ENCODE results near the gene ADRA2C.

ADRA2C gene

DNA sequence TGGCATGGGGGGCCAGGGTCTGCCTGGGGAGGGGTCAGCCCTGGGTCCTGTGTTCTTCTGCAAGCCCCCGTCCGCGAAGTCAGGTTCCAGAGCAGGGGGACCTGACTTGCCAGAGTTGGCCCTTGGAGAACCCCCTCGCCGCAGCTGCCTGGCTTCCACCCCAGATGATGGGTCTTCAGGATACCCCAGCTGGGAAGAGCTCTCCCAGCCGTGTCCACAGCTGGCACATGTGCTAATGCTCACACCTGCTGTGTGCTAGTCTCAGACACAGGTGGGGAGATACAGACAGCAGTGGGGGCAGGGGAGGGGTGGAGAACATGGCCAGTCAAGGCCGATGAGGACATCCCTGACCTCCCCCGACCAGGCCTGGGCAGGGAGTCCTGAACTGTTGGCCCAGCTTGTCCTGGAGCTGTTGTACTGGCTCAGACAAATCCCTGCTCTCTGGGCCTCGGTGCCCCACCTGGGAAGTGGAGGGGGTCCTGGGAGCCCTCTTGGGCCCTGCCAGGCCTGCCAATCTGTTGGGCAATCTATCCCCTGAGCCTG lies 3.5 kb downstream of the ADRA2C start:
- peaks cover 15 to 61% (median 22%) of the 10 kb centered on the region in 11 experiments; a peak in 21 of 22 replicates for H3K27me3 ChIP-seq

DNA sequence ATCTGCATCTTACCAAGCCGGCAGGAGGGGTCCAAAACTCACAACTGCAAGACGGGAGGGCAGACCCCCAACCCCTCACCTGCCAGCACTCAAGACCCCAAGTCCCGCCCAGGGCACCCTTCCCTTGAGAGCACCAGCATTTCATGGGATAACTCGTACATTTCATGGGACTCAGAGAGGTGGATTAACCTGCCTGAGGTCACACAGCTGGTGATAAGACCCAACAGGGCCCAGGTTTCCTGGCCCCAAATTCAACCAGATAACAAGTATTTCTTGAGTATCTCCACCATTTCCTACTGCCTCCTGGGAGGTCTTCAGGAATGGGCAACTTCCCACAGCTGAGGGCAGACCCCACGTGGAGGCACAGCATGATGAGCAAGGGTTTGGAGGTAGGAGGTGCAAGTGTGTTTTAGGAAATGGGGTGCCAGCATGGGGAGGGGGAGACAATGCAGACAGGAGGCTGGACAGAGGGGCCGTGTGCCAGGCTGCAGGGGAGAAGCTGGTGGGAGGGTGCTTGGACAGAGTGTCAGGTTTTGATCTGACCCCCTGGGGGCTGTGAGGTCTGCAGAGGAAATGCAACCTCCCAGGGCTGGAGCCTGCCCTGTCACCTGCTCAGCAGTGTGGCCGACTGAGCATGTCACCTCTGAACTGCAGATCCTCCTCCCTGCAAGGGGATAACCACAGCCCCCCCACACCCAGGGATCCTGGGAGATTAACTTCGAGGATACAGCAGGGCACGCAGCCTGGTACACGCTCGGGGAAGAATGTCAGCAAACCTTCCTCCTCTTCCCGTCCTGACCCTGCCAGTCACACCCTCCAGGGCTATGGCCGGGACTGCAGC lies 4.4 kb downstream of the ADRA2C start:
- peaks cover 18 to 72% (median 67%) of the 10 kb centered on the region in 10 experiments for H3K4me1 ChIP-seq
- TF ChIP-seq Cebpa-rat (IDR thresholded peaks at IDR 0.05), result no peak
- H3K4me2 ChIP-seq, result peak overlapping the region; percentile 9 to 94 (median 89); a peak in 19 of 22 replicates
- no peaks in the 10 kb centered on the region for H3K9me3 ChIP-seq (replicated peaks in 1 of 11)
- H4K20me1 ChIP-seq, result peaks cover 0 to 57% (median 26%) of the 10 kb centered on the region in 11 experiments; a peak in 14 of 22 replicates
- H3K4me3 ChIP-seq, result no peak overlapping the region
- no peak overlapping the region; a peak in 1 of 22 replicates for H3K27ac ChIP-seq
- no peaks in the 10 kb centered on the region for H3K36me3 ChIP-seq
- H3K9ac ChIP-seq, result peak overlapping the region in 4 of 11 experiments; percentile 15 to 41 (median 28); a peak in 4 of 22 replicates
- peaks cover 8 to 54% (median 14%) of the 10 kb centered on the region in 11 experiments; a peak in 19 of 22 replicates for H3K27me3 ChIP-seq

More for the DNA sequence above, 3.5 kb downstream of the ADRA2C start:
- peaks cover 0 to 65% (median 30%) of the 10 kb centered on the region in 11 experiments; a peak in 15 of 22 replicates for H4K20me1 ChIP-seq
- H3K4me2 ChIP-seq, result peak overlapping the region in 10 of 11 experiments; percentile 66 to 94 (median 90); a peak in 19 of 22 replicates
- H3K9me3 ChIP-seq (replicated peaks in 1 of 11), result no peaks in the 10 kb centered on the region
- H3K9ac ChIP-seq, result peak overlapping the region in 5 of 11 experiments; percentile 12 to 57 (median 35); a peak in 5 of 22 replicates
- H3K36me3 ChIP-seq, result no peaks in the 10 kb centered on the region
- no peak overlapping the region for H3K4me3 ChIP-seq
- H3K4me1 ChIP-seq, result peaks cover 18 to 80% (median 73%) of the 10 kb centered on the region in 10 experiments
- TF ChIP-seq Cebpa-rat (IDR thresholded peaks at IDR 0.05), result no peak
- H3K27ac ChIP-seq, result peak overlapping the region in 4 of 11 experiments; percentile 39 to 68 (median 53); a peak in 5 of 22 replicates

DNA sequence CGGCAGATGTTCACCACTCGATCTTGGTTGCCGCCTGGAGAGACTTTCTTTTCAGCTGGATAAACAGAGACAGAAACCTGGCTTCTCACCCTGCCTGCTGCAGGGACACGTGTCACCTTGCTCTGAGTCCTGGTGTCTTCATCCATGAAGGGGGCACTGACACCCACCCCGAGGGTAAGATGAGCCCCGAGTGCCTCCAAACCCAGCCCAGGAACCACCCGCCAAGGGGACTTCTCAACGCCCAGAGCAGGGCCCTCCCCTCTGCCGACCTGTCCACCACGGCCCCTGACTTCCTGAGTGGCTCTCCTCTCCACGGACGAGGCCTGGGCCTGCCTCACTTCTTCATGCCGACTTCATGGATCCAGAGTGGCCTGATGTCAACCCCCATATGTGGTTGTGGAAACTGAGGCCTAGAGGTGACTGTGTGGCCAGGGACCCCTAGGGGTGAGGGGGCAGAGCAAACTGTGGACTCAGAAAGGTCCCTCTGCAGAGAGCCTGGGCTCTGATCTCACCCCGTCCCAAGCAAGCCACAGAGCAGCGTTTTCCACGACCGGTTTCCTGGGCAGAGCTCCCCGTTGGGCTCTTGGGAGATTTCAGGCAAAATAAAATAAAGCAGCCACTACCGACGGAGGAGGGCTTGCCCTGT lies 5.1 kb downstream of the ADRA2C start:
- peaks cover 18 to 72% (median 66%) of the 10 kb centered on the region in 10 experiments for H3K4me1 ChIP-seq
- peaks cover 0 to 63% (median 26%) of the 10 kb centered on the region in 11 experiments; a peak in 14 of 22 replicates for H4K20me1 ChIP-seq
- no peak for TF ChIP-seq Cebpa-rat (IDR thresholded peaks at IDR 0.05)
- no peak overlapping the region for H3K27ac ChIP-seq
- peaks cover 8 to 53% (median 10%) of the 10 kb centered on the region in 11 experiments; a peak in 19 of 22 replicates for H3K27me3 ChIP-seq
- H3K9me3 ChIP-seq (replicated peaks in 1 of 11), result no peaks in the 10 kb centered on the region
- H3K4me2 ChIP-seq, result peak overlapping the region in 10 of 11 experiments; percentile 9 to 94 (median 90); a peak in 18 of 22 replicates
- H3K4me3 ChIP-seq, result no peak overlapping the region
- no peaks in the 10 kb centered on the region for H3K36me3 ChIP-seq
- peak overlapping the region in 4 of 11 experiments; percentile 15 to 41 (median 28); a peak in 5 of 22 replicates for H3K9ac ChIP-seq

DNA sequence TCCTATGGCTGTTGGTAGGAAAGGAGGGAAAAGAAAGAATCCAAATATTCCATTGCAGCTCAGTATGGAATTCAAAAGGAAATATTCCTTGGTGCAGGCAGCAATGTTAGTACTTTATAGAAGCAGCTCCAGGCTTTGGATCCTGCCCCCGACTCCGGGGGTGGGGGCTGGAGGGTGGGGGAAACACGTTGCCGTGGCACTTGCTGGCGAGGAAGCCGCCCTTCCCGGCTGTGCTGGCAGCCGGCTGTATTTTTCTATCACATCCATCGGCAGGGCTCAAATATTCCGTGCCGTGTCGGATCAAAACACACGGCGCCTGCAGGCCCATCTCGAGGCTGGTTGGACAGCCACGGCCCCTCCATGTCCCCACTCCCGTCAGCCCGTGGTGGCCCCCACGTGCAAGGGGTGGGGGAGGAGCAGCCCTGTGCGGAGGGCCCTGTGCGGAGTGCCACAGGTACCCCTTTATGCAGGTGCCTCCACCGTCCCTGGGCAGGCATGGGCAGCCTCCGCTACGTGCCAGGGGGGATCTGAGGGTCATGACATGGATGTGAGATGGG lies 5.8 kb downstream of the ADRA2C start:
- TF ChIP-seq Cebpa-rat (IDR thresholded peaks at IDR 0.05), result no peak
- no peaks in the 10 kb centered on the region for H3K9me3 ChIP-seq (replicated peaks in 1 of 11)
- peaks cover under 1 to 46% (median 2%) of the 10 kb centered on the region in 11 experiments; a peak in 17 of 22 replicates for H3K27me3 ChIP-seq
- H3K4me3 ChIP-seq, result no peak overlapping the region
- H4K20me1 ChIP-seq, result peaks cover 0 to 71% (median 26%) of the 10 kb centered on the region in 11 experiments; a peak in 14 of 22 replicates
- H3K4me1 ChIP-seq, result peaks cover 12 to 64% (median 59%) of the 10 kb centered on the region in 10 experiments
- H3K4me2 ChIP-seq, result peak overlapping the region in 8 of 11 experiments; percentile 86 to 94 (median 91); a peak in 17 of 22 replicates
- peak overlapping the region in 1 of 11 experiments; percentile 13; a peak in 3 of 22 replicates for H3K9ac ChIP-seq
- H3K27ac ChIP-seq, result no peak overlapping the region
- H3K36me3 ChIP-seq, result no peaks in the 10 kb centered on the region

DNA sequence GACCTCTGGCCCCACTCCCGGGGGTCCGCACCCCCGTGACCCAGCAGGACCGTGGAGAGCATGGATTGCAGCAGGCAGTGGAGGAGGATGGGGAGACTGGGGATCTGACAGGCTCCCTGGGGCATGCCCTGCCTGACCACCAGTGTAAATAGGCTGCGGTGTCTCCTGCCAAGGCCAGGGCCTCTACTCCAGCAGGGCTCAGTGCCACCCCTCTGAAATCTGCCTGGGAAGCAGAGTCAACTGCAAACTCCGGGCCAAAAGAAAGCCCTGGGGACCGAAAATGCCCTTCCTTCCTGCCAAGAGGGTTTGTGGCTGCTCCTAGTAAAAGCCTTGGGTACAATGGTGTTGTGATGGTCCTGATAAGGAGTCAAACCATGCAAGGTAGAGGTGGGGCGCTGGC lies 6.4 kb downstream of the ADRA2C start:
- H3K4me1 ChIP-seq, result peaks cover 8 to 60% (median 55%) of the 10 kb centered on the region in 10 experiments
- TF ChIP-seq Cebpa-rat (IDR thresholded peaks at IDR 0.05), result no peak
- peaks cover 0 to 41% (median 0%) of the 10 kb centered on the region in 11 experiments; a peak in 8 of 22 replicates for H3K27me3 ChIP-seq

DNA sequence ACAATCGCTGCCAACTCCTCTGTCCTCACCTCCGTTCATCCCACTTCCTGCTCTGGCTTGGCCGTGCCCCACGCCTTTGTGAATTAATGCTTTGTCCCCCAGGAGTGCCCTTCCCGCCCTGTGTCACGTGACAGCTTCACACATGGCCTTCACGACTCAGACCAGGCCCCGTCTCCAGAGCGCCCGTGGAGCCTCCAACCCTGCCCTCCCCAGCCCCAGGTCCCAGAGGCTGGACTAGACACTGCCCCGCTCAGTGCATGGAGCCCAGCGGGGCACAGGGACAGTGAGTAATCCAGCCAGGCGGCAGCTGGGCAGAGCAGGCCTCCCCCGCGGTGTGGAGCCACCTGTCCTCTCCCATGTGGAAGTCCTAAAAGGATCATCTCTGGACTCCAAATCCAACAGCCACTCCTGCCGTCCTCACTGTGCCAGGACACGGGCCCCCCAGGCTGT lies 7.4 kb downstream of the ADRA2C start:
- H3K36me3 ChIP-seq, result no peaks in the 10 kb centered on the region
- peaks cover 5 to 51% (median 45%) of the 10 kb centered on the region in 10 experiments; a peak in 19 of 20 replicates for H3K4me1 ChIP-seq
- peak overlapping the region in 3 of 11 experiments; percentile 91 to 94 (median 93); a peak in 3 of 22 replicates for H3K4me2 ChIP-seq
- no peak overlapping the region for H3K9ac ChIP-seq
- TF ChIP-seq Cebpa-rat (IDR thresholded peaks at IDR 0.05), result no peak
- no peaks in the 10 kb centered on the region for H3K9me3 ChIP-seq (replicated peaks in 1 of 11)
- peaks cover 0 to 65% (median 19%) of the 10 kb centered on the region in 11 experiments; a peak in 13 of 22 replicates for H4K20me1 ChIP-seq
- H3K4me3 ChIP-seq, result no peak overlapping the region
- H3K27me3 ChIP-seq, result peaks cover 0 to 32% (median 0%) of the 10 kb centered on the region in 11 experiments; a peak in 6 of 22 replicates
- H3K27ac ChIP-seq, result no peak overlapping the region

More for the DNA sequence above, 6.4 kb downstream of the ADRA2C start:
- Histone ChIP-seq H3K27ac (no peak overlapping the region), H3K36me3 (no peaks in the 10 kb centered on the region), H3K9ac (peak overlapping the region in 1 of 11 experiments; percentile 13; a peak in 1 of 22 replicates), H3K4me3 (no peak overlapping the region), H4K20me1 (peaks cover 0 to 72% (median 26%) of the 10 kb centered on the region in 11 experiments; a peak in 14 of 22 replicates), H3K9me3 (replicated peaks in 1 of 11) (no peaks in the 10 kb centered on the region), H3K4me2 (peak overlapping the region in 8 of 11 experiments; percentile 33 to 94 (median 90); a peak in 17 of 22 replicates)

DNA sequence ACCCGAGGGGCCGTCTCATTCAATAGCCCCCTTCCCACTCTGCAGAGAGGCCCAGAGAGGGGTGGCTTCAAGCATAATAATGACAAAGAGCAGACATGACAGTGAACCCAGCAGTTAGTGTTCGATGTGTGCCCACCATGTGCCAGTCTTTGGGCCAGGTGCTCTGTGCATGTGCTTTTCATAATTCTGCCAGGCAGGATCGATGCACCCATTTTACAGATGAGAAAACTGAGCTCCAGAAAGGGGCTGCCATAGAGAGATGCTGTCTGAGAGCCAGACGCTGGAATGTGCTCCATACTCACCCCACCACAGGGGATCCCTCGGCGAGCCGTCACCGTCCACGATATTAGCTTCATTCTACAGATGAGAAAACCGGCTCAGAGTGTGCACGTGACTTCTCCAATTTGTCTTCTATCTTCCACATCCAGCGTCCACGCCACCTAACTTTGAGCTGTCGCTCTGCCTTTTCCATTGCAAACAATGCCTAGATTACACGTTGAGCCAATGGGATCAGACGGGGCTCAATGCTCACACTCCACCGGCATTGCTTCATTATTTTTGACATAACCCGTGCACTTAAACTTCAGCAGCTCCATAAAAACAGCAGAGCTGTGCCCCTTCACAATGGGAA lies 8.2 kb downstream of the ADRA2C start:
- Histone ChIP-seq H3K4me3 (no peak overlapping the region), H3K36me3 (no peaks in the 10 kb centered on the region), H3K27me3 (peaks cover 0 to 24% (median 0%) of the 10 kb centered on the region in 11 experiments; a peak in 6 of 22 replicates), H3K4me1 (peaks cover 5 to 43% (median 38%) of the 10 kb centered on the region in 10 experiments; a peak in 19 of 20 replicates), H3K9ac (no peak overlapping the region), H3K27ac (no peak overlapping the region), H3K9me3 (replicated peaks in 1 of 11) (no peaks in the 10 kb centered on the region), H3K4me2 (no peak overlapping the region), H4K20me1 (peaks cover 0 to 57% (median 14%) of the 10 kb centered on the region in 11 experiments; a peak in 13 of 22 replicates)
- TF ChIP-seq Cebpa-rat (IDR thresholded peaks at IDR 0.05), result no peak
